ENCODE measurements around the gene THTPA. TPM values are rescaled to one million over a fixed set of nuclear protein-coding genes. Genes with fewer than 3 reads are reported as not detected.
A peak's percentile ranks its signal among the peaks of the same experiment; 100 is the strongest.

THTPA gene
- total and polyA plus RNA-seq, 2 of the 13 experiments (the other 11 are each of a cell fraction or from before 2014, with no cell fraction given), result 7.4 to 8.7 TPM

- CTCF ChIA-PET (ENCODE audit: low intra/inter-chr PET ratio, low total read pairs), result interaction anchor here (0.8 to 1.4 kb wide), 3 partner anchors 9 to 343 kb away, joined by 3 to 5 read pairs (median 3); no protein-coding TSS in a partner anchor
- TF ChIP-seq MTA1 (CRISPR knock-in tag; IDR thresholded peaks at IDR 0.05; ENCODE audit: borderline replicate concordance), result no peak
- peak; percentile 93 for TF ChIP-seq ZNF512 (CRISPR knock-in tag; IDR thresholded peaks at IDR 0.05)
- TF ChIP-seq KDM5B (CRISPR knock-in tag; IDR thresholded peaks at IDR 0.05; ENCODE audit: borderline replicate concordance), result peak; percentile 93
- peak; percentile 77; the same call in 1 of the 2 replicates for TF ChIP-seq STAT6 (CRISPR knock-in tag; IDR thresholded peaks at IDR 0.05; ENCODE audit: borderline replicate concordance)
- TF ChIP-seq ESRRA (CRISPR knock-in tag; IDR thresholded peaks at IDR 0.05; ENCODE audit: low read depth), result no peak; the same call in 1 of the 2 replicates
- TF ChIP-seq STAG1 (CRISPR knock-in tag; IDR thresholded peaks at IDR 0.05), result no peak; the same call in 1 of the 2 replicates
- no peak; the same call in none of the 2 replicates for TF ChIP-seq ZBTB33 (CRISPR knock-in tag; IDR thresholded peaks at IDR 0.05)
- TF ChIP-seq, protein P1, sequence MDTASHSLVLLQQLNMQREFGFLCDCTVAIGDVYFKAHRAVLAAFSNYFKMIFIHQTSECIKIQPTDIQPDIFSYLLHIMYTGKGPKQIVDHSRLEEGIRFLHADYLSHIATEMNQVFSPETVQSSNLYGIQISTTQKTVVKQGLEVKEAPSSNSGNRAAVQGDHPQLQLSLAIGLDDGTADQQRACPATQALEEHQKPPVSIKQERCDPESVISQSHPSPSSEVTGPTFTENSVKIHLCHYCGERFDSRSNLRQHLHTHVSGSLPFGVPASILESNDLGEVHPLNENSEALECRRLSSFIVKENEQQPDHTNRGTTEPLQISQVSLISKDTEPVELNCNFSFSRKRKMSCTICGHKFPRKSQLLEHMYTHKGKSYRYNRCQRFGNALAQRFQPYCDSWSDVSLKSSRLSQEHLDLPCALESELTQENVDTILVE (CRISPR knock-in tag; IDR thresholded peaks at IDR 0.05), result peak; percentile 96
- peak; percentile 74; the same call in 1 of the 2 replicates for TF ChIP-seq ZNF768 (CRISPR knock-in tag; IDR thresholded peaks at IDR 0.05)
- TF ChIP-seq ARNT (IDR thresholded peaks at IDR 0.05), result no peak
- TF ChIP-seq PRMT3 (CRISPR knock-in tag; IDR thresholded peaks at IDR 0.05; ENCODE audit: borderline replicate concordance, low read depth), result no peak
- TF ChIP-seq ZMYM2 (CRISPR knock-in tag; IDR thresholded peaks at IDR 0.05), result no peak
- no peak for TF ChIP-seq JARID2 (CRISPR knock-in tag; IDR thresholded peaks at IDR 0.05; ENCODE audit: insufficient replicate concordance)
- peak; percentile 98 for TF ChIP-seq ZNF501 (CRISPR knock-in tag; IDR thresholded peaks at IDR 0.05)
Measured at GRCh38 chr14:23567186-23568020, 11.3 kb downstream of the THTPA start, which contains the start of gene AP1G2. TSS of gene AP1G2 (minus strand) at chr14:23567791. CDS start at chr14:23567314, 477 bp downstream.

More at GRCh38 chr14:23567186-23568020, 11.3 kb downstream of the THTPA start, which contains the start of gene AP1G2:
- peak; percentile 97 for DNase-seq (ENCODE audit: low spot score)
- intact Hi-C loops (cut with micrococcal nuclease; ENCODE audit: unreplicated experiment) (loop anchor here (1.0 to 5.0 kb wide), 3 partner anchors 14 to 345 kb away; partner anchors contain the start of gene ZFHX2), in situ Hi-C loops (cut with HindIII; ENCODE audit: extremely low pct_ligation_motif_present, low pct_unique_long_range_greater_than_20kb) (no loop called here)
- FAIRE-seq, result peak; percentile 83
- Histone ChIP-seq H3K4me3 (replicated peaks in 1 of 3; ENCODE audit: insufficient read depth in 1 of 3, low read depth in 2 of 3, low read length in 3 of 3) (peak within 1 kb of the TSS; percentile 68 to 88 (median 70)), H3K79me2 (ENCODE audit: insufficient read depth, low read length) (peaks cover 7% of the 10 kb centered on the region), H3K9ac (ENCODE audit: insufficient read depth, low read depth, low read length) (peak within 1 kb of the TSS; percentile 69), H3K4me2 (ENCODE audit: low read depth, low read length) (peak within 1 kb of the TSS; percentile 85), H3K9me3 (ENCODE audit: low read length) (no peaks in the 10 kb centered on the region), H3K4me1 (ENCODE audit: insufficient read depth, low read length) (peaks cover 49% of the 10 kb centered on the region), H3K36me3 (replicated peaks in 1 of 2; ENCODE audit: control insufficient read depth in 1 of 2, insufficient read depth in 2 of 2, low read length in 2 of 2) (peaks cover 21 to 39% of the 10 kb centered on the region in 2 experiments), H2AFZ (ENCODE audit: low read length) (peak within 1 kb of the TSS; percentile 23), H3K27me3 (ENCODE audit: control insufficient read depth in 1 of 2, insufficient read depth in 2 of 2, low read length in 2 of 2) (peaks cover 0 to 8% of the 10 kb centered on the region in 2 experiments; a peak in 1 of 5 replicates), H3K27ac (ENCODE audit: extremely low read length, insufficient read depth, low read length) (peak within 1 kb of the TSS; percentile 41), H4K20me1 (ENCODE audit: insufficient read depth, low read length) (peaks cover 9% of the 10 kb centered on the region; the same call in 1 of the 2 replicates)
- WGBS (ENCODE audit: low lambda C conversion rate), result 1% methylated on average over 53 of the region's 53 CpGs
- peak; percentile 86 for ATAC-seq
- POLR2A ChIA-PET, result interaction anchor here (0.9 to 6.5 kb wide), 21 partner anchors 9 to 547 kb away, joined by 3 to 113 read pairs (median 6); partner anchors contain the start of genes DCAF11, DHRS2, NRL and PABPN1
- BruUV-seq (replicated peaks), result TSS peak; percentile 68

All from HepG2 (cell line).